Loucy (cell line): ENCODE results near the gene SLC5A11.

Experiments used
- EZH2phosphoT487 ChIP-seq: fragments of 200-600 bp; IDR thresholded peaks from 2 replicates; pipeline ENCODE4 v1.6.1; 2018; ENCODE audit warnings: antibody characterized with exemption, mild to moderate bottlenecking, moderate library complexity, borderline replicate concordance
- TF ChIP-seq, protein P1 (sequence below): fragments of 200-600 bp; sonication (generic); conservative IDR thresholded peaks from 2 replicates; pipeline ENCODE4 v1.5.1; 2014; ENCODE audit warnings: mild to moderate bottlenecking, antibody characterized with exemption, low read length

DNA sequence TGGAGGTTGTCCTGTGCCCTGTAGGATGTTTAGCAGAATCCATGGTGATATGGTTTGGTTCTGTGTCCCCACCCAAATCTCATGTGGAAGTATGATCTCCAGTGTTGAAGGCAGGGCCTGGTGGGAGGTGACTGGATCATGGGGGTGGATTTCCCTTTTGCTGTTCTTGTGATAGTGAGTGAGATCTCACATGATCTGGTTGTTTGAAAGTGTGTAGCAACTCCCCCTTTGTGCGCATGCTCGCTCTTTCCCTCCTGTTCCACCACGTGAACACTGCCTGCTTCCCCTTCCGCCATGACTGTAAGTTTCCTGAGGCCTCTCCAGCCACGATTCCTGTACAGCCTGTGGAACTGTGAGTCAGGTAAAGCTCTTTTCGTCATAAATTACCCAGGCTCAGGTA, 107.5 kb downstream of the SLC5A11 start:
- TF ChIP-seq, protein P1, sequence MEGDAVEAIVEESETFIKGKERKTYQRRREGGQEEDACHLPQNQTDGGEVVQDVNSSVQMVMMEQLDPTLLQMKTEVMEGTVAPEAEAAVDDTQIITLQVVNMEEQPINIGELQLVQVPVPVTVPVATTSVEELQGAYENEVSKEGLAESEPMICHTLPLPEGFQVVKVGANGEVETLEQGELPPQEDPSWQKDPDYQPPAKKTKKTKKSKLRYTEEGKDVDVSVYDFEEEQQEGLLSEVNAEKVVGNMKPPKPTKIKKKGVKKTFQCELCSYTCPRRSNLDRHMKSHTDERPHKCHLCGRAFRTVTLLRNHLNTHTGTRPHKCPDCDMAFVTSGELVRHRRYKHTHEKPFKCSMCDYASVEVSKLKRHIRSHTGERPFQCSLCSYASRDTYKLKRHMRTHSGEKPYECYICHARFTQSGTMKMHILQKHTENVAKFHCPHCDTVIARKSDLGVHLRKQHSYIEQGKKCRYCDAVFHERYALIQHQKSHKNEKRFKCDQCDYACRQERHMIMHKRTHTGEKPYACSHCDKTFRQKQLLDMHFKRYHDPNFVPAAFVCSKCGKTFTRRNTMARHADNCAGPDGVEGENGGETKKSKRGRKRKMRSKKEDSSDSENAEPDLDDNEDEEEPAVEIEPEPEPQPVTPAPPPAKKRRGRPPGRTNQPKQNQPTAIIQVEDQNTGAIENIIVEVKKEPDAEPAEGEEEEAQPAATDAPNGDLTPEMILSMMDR: no peak
- no peak for TF ChIP-seq EZH2phosphoT487
